ENCODE measurements around the gene CSK.

The CSK gene

DNA sequence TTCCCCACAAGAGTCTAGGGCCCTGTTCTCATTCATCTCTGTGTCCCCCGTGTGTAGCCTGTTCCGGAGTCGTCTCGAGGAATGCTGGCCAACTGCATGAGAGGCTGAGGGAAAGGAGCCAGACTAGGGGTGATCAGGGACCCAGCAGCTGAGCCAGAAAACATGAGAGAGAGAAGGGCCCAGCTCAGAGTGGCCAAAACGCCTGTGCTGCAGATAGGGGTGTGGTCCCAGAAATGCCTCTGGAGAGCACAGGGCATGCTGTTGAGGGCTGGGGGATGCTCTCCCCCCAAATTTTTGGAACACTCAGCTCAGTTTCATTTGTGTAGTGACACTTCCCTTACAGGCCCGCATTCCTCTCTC lies 19.1 kb upstream of the CSK start:
- no peak for DNase-seq (ENCODE audit: insufficient read length, low spot score)
- FAIRE-seq, result no peak
- TF ChIP-seq POLR2A (IDR thresholded peaks at IDR 0.05; ENCODE audit: low read depth, low read length), result no peak

DNA sequence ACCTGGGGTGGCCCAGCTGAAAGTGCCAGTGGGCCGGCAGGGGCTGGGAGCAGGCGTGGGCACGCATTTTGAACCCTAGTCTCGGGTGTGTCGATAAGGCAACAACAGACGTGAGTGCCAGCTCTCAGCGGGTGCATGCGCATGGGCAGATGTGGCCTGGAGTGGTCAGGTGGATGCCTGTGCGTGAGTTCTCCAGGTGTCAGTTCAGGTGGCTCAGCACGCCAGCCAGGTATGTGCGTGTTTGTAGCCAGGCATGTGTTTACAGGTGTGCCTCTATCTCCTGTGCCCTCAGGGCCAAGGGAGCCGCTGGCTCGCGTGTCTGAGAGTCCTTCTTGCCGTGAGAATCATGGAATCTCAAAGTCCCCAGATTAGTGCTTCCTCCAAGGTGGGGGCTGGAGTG lies 18.5 kb upstream of the CSK start:
- FAIRE-seq, result no peak
- TF ChIP-seq POLR2A (IDR thresholded peaks at IDR 0.05; ENCODE audit: low read depth, low read length), result no peak
- DNase-seq (ENCODE audit: insufficient read length, low spot score), result no peak

DNA sequence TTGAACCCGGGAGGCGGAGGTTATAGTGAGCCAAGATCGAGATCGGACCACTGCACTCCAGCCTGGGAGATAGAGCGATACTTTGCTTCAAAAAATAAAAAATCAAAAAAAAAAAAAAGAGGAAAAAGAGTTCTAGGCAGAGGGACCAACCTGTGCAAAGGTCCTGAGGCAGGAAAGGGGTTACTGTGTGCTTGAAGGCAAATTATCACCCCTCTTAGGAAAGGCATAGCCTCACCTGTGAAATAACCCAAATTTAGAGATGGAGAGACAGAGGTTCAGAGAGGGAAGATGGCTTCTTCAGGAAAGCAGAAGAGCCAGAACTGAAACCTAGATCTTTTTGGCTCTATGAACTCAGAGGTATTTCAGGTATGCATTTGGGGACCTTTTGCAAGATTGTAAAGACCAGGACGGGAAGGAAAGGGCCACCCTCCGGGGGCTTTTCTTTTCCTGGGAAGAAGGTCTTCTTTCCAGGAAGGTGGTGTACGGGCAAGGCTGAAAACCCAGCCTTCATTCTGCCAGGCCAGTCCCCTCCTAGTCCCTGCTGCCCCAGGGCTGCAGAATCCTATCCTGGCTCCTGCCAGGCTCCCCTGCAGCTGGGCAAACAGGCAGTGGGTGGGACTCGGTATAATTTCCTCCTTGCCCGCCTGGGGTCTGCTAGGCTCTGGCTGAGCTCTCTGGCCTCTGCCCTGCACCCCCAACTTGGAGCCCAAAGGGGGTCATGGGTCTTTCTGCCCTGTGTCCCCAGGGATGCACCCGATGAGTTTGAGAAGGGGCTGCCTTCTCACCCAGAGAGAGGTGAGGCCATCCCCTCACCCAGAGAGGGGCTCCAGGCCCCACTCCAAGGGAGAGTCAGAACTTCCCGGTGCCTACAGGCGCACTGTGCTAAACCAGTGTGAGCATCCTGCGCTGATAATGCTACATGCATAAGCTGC lies 14.4 kb upstream of the CSK start:
- DNase-seq (ENCODE audit: insufficient read length, low spot score) (no peak), FAIRE-seq (no peak)

DNA sequence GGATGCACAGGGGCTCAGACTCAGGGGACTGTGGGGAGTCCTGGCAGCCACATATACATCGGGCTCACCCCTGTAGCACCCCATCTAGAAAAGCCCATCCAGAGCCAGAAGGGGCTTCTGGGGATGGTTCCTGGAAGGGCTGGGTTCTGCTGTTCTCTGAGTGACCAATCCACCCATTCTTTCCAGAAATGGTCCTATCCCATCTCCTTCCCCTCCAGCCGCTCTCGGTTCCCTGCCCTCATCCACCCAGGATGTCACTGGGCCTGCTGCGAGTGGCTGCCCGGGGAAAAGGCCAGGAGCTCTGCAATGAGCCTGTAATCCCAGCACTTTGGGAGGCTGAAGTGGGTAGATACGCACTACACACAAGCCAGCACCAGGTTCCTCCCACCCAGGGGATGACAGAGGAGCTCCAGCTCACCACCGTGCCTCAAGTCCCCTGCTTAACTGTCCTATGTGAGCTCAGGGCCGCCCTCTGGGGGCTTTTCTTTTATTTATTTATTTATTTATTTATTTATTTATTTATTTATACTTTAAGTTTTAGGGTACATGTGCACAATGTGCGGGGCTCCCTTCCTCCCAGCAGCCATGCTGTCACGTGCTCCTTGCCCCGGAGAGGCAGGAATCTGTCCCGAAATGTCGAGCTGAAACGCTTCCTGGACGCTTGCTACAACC lies 13.6 kb upstream of the CSK start:
- FAIRE-seq, result no peak
- no peak for TF ChIP-seq POLR2A (IDR thresholded peaks at IDR 0.05; ENCODE audit: low read depth, low read length)
- no peak for DNase-seq (ENCODE audit: insufficient read length, low spot score)

More for the DNA sequence above, 14.4 kb upstream of the CSK start:
- no peak for TF ChIP-seq POLR2A (IDR thresholded peaks at IDR 0.05; ENCODE audit: low read depth, low read length)

DNA sequence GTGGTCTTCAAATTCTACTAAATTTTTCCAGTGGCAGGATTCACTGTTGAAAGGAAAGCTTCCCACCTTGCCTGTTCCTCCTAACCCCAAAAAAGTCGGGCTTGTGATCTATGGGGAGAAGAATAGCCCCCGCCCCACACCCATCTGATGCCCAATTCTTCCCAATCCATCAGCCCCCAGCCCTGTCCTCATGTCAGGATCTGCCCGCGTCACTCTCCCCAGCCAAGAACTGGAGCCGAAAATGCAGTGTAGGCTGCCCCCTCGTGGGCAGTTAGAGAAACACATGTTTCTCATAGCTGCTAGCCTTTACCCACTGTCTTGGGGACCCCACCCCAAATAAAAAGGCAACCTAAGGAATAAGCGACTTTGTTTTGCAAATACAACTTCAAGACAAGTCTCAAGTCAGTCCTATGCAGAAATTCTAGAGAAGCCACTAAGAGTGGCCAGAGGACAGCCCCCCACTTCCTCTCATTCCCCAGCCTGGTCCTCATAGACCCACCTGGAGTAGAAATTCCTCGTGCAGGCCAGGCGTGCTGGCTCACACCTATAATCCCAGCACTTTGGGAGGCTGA lies 13.0 kb upstream of the CSK start:
- no peak for FAIRE-seq
- peak; percentile 63 for DNase-seq (ENCODE audit: insufficient read length, low spot score)
- no peak for TF ChIP-seq POLR2A (IDR thresholded peaks at IDR 0.05; ENCODE audit: low read depth, low read length)

DNA sequence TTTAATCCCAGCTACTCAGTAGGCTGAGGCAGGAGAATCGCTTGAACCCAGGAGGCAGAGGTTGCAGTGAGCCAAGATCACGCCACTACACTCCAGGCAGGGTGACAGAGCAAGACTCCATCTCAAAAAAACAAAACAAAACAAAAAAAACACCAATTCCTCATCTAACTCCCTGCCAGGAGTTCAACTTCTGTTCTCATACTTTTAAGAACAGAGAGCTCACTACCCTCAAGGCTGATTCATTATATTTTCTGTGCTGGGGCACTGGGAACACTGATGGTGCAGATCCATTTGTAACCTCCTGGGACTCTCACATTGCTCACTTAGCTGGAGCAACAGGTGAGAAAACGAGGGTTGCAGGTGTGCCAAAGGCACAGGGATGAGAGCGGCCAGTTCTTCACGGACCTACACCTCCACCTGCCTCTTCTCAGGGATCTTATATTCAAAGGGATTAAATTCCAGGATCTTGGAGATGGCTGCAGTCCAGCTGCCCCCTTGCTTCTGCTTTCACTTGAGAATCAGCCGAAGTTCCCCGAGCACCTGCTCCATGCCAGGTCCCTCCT lies 12.3 kb upstream of the CSK start:
- FAIRE-seq, result no peak
- DNase-seq (ENCODE audit: insufficient read length, low spot score), result no peak
- no peak for TF ChIP-seq POLR2A (IDR thresholded peaks at IDR 0.05; ENCODE audit: low read depth, low read length)

DNA sequence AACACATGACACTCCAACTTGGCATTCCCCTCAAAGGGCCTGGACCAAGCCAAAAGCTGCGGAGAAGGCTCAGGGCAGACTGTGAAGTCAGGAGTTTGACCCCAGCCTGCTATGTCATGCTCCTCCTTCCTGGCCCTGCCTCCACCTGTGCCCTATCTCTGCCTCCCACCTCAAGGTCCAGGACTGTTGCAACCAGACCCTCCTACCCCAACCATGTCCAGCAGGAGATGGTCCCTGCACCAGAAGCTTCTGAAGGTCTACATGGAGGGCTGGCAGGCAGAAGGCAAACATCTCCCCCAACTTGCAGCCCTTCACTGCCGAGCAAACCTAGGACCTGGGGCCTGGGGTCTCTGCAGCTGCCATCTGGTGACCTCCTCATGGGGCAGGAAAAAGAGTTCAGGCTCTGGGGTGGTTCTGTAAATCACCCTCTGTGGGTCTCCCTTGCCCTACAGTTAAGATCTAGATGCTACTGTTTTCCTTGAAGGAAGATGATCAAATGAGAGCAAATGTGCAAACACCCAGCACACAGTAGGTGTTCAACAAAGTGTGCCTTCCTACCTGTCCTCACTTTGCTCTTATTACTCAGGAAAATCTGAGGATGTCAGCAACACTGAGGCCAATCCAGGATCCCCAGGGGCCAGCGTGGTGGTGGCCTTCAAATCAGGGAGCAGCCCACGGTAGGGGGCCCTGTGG lies 11.5 kb upstream of the CSK start:
- DNase-seq (ENCODE audit: insufficient read length, low spot score) (no peak), FAIRE-seq (no peak)
- TF ChIP-seq POLR2A (IDR thresholded peaks at IDR 0.05; ENCODE audit: low read depth, low read length), result no peak

DNA sequence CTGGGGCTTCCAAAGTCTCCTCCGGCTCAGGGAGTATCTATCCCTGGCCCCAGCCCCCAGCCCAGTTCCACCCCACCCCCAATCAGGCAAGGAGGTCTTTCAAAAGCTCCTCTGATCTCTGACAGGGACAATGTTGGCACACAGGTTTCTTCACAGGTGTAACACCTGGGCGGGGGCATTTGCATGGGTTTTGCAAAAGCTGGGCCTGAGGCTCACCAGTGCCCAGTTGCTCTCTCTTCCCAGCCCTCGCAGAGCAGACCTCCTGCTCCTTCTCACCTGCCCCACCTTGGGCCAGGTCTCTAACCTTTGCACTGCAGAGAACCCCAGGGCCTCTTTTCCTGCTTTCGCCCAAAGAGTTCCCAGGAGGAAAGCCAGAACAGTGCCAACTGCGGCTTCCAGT lies 8.6 kb upstream of the CSK start:
- DNase-seq (ENCODE audit: insufficient read length, low spot score) (no peak), FAIRE-seq (no peak)
- no peak for TF ChIP-seq POLR2A (IDR thresholded peaks at IDR 0.05; ENCODE audit: low read depth, low read length)

DNA sequence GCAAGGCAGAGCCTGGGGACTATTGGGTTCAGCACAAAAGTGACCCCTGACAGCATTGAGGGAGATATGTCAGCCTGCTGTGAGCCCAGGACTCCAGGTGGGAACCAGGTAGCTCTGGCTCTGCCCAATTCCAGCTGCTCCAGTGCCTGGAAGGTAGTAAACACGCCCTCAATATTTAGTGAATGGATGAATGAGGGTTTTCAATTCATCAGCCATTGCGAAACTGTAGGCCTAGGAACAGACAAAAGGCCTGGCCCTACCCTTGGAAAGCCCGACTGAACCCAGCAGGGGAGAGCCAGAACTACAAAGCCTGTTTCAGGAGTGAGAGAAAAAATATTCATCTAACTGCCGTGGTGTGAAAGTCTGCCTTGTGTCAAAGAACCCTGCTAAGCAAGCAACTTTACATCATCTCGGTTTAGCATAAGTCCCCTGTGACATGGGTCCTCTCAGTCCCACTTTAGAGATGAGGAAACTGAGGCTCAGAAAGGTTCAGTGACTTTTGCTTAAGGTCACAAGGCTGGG lies 8.1 kb upstream of the CSK start:
- DNase-seq (ENCODE audit: insufficient read length, low spot score), result no peak
- TF ChIP-seq POLR2A (IDR thresholded peaks at IDR 0.05; ENCODE audit: low read depth, low read length), result no peak
- no peak for FAIRE-seq

DNA sequence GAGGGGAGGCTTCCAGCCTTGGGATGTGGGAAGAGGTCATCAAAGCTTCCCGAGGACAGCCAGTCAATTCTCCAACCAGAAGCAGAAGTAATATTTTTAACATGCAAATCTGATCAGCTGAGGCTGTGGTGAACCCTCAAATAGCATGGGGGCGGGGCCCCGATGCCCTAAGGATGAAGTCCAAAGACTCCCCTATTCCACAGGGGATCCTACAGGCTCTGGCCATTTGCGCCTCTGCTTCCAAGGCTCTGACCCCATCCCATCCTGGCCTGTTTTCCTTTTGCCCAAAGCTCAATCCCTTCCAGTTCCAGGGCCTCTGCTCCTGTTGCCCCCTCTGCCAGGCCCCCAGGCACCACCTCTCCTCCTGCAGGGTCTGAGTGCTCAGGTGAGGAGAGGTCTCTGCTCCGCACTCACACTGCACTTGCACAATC lies 6.7 kb upstream of the CSK start:
- FAIRE-seq, result no peak
- DNase-seq (ENCODE audit: insufficient read length, low spot score), result no peak
- TF ChIP-seq POLR2A (IDR thresholded peaks at IDR 0.05; ENCODE audit: low read depth, low read length), result no peak

DNA sequence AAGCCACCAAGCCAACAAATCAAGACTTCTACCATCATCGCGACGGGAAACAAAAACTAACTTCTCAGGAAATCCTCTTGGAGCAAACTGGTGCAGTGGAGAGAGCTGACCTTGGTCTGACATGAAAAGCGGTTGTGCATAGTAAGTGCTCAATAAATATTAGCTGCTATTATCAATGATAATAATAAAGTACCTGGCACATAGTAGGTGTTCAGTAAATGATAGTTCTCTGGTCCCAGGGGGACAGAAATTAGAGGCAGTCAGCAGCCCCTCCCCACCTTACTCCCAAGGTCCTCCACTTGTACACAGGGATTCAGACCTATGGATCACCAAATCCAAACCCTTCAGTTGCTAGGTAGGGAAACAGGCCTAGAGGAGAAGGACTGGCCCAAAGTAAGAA lies 6.0 kb upstream of the CSK start:
- TF ChIP-seq POLR2A (IDR thresholded peaks at IDR 0.05; ENCODE audit: low read depth, low read length), result no peak
- FAIRE-seq, result no peak
- no peak for DNase-seq (ENCODE audit: insufficient read length, low spot score)

DNA sequence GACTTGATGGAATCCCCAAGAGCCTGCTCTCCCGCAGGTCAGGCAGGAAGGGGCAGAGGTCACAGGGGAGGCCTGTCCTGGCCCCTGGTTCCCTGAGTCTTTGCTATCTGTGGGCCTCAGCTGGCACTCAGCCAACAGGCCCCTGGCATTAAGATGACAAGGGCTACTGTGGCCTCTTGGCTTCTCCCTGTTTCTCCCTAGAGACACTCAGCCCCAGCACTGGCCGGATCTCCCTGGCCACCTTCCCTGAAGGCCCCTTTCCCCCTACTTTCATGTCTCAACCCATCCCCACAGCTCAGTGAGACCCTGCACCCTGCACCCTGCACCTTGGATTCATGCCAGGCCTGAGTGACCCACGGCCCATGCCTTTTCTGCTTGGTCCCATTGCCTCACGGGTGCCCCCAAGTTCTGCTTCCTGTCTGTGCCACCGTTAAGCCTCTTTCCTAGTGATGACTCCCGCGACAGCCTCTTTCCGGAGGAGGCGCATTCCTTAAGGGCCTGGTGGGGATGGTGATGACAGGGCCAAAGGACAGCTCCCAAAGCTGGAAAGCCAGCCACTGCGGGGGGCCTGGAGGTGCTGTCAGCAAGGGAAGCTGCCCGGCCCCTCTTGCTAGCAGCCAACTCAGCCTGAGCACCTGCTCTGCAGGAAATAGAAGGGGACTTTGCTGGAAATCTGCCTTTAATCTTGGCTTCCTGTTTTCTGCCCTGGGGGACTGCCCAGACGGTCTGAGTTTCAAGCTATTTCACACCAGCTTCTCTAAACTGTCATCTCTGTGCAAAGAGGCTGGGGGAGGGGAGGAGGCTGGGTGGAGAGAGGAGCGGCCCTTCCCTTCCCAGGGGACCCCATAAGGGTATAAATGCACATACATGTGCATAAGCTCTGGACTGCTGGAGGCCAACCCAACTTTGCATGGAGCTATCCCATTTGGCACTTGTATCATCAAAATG lies 4.8 kb upstream of the CSK start:
- no peak for DNase-seq (ENCODE audit: insufficient read length, low spot score)

More for the DNA sequence above, 4.8 kb upstream of the CSK start:
- no peak for FAIRE-seq
- TF ChIP-seq POLR2A (IDR thresholded peaks at IDR 0.05; ENCODE audit: low read depth, low read length), result no peak
